Ecto neural progenitor cell (in vitro differentiated cells): ENCODE measurements around the gene IL15RA.
"Not testable (repeated sequence)": the region's sequence is repeated elsewhere in the genome, so short reads cannot be mapped to it uniquely, and the experiment has no call there.

Source experiments
- DNase-seq: peaks from one replicate; pipeline ENCODE4 v3.0.0-alpha.2; 2018; ENCODE audit warnings: low spot score

Gene IL15RA

DNA sequence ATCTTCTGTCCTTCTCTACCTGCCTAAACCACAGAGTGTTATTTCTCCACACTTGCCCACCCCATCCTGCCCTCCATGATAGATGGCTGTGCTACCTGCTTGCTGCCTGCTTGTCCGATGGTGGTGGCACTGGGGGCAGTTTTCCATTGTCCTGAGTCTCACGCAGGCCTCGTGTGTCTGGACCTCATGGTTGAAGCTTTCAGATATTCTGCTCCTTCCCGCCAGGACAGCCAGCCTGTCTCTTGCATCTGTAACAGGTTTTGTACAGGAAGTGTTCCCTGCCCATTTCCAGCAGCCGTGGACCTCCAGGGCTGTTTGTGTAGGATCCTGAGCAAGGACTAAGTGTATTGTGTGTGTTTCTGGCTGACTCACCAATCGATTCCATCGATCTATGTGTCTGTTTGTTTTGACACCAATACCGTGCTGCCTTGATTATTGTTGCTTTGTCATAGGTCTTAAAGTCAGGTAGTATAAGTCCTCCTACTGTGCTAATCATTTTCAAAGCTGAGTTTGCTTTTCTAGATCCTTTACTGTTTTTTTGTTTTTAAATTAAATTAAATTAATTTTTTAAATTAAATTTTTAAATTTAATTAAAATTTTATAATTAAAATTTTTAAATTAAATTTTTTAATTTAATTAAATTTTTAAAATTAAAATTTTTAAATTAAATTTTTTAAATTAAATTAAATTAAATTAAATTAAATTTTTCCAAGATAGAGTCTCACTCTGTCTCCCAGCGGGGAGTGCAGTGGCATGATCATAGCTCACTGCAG is 8.5 kb downstream of the IL15RA start:
- no peak for DNase-seq

DNA sequence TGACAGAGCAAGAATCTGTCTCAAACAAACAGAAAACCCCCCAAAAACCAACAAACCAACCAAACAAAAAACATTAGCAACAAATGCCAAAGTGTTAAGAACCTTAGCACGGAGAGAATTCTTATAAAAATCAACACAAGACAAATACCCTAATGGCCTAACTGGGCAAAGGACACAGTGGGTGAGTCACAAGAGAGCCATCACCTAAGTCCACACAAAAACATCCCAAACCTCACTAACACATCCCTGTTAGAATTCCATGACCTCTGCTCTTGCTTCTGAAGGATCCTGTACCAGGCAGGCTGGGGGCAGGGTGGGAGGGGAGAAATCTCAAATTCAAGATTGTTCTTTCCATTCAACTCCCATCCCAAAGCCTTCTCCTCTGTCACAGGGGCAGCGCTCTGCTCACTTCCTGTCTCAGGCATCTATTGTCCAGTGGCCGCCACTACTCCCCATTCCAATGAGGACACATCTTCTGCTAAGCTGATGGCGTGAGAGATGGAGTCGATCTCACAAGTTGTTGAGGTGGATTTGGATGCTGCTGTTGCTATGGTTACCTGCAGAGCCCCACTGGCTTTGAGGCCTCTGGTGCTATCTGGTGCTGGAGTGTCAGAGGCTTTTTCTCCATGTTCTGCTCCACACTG is 9.2 kb downstream of the IL15RA start:
- no peak for DNase-seq

DNA sequence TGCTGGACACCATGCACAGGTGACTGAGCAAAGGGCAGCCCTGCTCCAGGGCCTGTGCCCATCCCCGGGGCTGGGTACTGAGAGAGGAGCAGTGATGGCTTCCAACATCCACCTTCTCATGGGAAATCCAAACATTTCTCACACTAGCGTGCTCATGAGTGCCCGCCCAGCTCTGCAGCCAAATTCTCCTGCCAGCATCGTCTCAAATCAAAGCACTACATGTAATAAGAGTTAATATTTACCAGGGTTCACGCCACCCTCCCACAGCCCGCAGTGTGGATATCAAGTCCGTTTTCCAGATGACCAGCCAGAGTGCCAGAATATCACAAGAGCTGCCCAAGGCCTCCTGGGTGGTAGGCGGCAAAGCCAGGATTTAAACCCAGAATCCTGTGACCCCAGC is 12.1 kb downstream of the IL15RA start:
- no peak for DNase-seq

DNA sequence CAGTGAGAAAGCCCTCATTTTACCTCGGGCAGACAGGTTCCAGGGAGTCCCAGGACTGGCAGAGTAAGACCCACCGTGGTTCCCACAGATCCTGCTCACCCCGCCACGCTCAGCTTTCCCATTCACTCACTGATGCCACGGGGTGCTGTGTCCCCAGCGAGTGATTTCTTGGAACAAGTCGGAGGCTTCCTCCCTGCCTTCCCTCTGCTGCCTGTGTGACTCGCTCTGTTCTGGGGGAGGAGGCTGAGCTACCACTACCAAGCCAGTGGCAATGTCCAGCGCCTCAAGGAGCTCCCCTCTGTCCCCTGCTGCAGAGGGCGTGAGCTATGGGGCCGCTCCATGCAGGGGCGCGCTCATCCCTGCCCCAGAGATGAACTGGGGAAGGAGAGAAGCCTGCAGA is 12.6 kb downstream of the IL15RA start:
- no peak for DNase-seq

DNA sequence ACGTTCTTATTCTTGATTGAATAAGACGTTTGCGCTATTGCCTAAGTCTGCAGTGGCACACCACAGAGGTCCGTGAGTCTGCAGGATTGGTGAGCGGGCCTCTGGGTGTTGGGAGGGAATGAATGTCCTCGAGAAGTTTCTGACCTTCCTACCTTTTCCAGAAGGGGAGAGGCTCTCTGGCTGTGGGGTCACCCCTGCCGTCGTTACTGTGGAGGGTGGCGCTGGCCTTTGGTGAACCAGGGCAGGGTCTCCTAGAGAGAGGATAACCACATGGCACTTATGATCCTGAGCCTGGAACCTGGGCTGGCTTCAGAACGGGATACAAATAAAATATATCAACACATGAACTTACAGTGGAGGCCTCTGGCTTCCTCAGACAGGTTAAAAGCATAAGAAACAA is 13.8 kb downstream of the IL15RA start:
- no peak for DNase-seq

DNA sequence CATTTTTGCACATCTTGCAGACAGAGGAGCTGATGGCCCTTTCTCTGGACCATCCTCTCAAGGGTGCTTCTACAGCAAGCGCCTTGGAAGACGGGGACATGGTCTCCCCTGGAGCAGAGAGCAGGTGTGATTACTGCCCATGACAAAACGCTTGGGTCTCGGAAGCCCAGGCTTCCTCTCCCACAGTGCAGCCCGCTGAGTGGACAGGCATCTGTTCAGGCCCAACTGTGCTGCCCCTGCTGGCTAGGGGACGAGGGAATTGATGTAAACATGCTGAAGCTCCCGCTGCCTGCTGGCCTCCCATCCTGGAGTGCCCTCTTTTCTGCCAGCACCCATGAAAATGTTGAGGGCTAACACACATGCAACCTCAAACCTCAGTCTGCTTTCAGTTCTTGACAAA is 14.3 kb downstream of the IL15RA start:
- DNase-seq: no peak

DNA sequence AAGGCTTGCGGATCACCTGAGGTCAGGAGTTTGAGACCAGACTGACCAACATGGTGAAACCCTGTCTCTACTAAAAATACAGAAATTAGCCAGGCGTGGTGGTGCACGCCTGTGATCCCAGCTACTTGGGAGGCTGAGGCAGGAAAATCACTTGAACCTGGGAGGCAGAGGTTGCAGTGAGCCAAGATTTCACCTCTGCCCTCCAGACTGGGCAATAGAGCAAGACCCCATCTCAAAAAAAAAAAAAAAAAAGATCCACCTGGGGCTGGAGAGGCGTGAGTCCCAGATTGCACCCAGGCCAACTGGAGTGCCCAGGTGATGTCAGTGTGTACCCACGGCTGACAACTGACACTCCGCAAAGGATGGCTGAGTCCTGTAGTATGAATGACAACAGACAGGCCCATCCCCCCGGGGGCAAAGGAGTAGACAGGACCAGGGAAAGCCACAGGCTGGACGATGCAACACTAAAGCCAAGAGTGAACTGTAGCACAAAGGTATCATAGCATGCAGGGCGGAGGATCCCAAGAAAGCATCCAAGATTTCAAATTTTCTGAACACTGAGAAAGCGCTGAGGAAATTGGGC is 14.9 kb downstream of the IL15RA start:
- not testable (repeated sequence) for DNase-seq

DNA sequence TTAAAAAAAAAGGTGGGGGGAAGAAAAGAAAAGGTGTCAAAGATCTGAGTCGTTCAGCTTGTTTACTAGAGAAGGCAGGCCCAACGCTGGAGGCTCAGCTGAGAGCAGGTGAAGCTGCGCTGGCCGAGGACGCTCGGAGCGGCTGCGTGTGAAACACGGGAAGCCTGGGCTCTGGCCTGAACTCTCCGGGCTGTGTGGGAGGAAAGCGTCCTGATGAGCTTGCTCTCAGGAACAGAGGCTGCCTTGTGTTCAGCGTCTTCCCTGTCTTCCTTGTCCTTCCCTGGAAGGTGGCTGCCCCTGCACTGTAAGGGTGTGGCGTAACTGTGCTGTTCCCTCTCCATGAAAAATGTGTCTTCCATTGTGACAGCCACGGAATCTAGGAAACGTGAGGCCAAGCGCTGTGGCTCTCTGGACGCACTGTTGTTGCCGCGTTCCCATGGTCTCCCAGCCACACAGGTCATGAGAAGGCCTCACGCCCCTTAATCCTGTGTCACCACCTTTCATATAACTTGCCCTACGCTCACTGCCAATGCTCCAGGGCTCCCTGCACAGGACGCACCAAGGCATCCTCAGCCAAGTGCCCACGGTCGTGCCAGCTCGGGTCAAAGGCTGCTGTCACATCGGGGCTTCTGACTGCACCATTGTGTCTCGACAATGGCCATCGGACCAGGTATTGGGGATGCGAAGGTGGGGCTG is 15.8 kb downstream of the IL15RA start:
- DNase-seq: no peak

DNA sequence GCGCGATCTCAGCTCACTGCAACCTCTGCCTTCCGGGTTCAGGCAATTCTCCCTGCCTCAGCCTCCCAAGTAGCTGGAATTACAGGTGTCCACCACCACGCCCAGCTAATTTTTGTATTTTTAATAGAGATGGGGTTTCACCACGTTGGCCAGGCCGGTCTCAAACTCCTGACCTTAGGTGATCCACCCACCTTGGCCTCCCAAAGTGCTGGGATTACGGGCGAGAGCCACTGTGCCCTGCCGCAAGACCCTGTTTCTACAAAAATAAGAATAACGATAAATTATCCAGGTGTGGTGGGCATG is 16.4 kb downstream of the IL15RA start:
- not testable (repeated sequence) for DNase-seq

DNA sequence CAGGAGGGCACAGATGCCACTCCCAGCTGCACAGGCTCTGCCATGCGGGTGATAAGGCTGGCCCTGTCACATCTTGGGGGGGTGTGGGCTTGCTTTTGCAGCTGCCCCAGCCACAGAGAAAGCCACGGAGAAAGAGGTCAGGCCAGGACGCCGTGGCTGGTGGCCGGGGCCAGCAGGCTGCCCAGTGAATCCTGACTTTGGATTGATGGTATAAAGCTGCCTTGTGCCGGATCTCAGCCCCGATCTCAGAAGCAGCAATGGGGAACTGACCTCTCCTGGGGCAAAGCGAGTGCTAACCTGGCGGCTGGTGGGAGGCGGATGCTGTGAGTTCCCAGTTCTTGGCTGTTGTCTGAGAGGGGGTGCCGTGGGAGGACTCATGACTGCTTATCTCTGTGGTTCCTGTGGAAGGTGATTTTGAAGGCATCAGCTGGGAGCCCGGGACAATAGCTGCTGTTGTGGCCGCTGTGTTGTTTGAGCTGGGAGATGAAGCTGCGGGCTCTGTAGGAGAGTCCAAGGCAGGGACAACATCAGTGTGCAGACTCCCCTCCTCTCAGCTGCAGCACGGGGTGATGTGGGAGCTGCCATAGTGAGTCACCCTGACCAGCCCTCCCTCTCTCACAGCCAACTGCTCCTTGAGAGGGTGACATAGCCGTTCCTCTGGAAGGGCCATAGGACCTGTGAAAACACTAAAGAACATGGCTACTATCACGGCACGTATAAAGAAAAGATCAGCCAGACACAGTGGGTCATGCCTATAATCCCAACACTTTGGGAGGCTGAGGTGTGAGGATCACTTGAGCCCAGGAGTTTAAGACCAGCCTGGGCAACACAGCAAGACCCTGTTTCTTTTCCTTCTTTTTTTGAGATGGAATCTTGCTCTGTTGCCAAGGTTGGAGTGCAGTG is 17.0 kb downstream of the IL15RA start:
- DNase-seq: no peak

DNA sequence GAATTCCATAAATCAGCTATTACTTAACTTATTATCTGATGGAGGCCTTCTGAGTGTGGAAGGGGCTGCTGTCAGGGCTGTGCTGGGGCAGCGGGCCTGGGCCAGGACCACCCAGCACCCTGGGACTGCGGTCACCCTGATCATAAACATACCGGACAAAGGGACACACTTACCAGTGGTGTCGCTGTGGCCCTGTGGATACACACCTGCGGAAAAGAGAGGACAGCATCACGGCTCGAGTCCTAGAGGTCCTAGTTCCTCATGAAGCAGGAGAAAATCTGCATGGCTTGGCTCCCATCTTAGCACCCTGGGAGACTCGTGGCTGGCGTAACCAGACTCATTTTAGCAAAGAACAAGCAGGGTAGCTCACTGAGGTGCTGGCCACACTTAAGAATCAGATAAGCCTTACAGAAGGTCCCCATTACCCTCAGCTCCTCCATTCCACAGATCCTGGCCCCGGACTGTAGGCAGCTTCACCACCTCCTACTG is 17.7 kb downstream of the IL15RA start:
- no peak for DNase-seq

DNA sequence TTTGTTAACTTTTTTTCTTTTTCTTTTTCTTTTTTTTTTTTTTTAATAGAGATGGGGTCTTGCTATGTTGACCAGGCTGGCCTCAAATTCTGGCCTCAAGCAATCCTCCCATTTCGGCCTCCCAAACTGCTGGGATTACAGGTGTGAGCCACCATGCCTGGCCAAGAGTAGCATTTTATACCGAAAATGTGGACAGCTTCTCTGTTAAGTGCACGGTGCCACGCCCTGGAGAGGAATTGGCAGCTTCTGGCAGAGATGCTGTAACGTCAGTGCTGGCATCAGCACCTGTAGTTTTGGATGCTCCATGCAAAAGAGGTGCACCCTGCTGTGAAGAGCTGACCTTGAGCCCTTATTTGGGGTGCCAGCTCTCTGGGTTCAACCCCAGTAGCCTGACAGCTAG is 18.2 kb downstream of the IL15RA start:
- no peak for DNase-seq

DNA sequence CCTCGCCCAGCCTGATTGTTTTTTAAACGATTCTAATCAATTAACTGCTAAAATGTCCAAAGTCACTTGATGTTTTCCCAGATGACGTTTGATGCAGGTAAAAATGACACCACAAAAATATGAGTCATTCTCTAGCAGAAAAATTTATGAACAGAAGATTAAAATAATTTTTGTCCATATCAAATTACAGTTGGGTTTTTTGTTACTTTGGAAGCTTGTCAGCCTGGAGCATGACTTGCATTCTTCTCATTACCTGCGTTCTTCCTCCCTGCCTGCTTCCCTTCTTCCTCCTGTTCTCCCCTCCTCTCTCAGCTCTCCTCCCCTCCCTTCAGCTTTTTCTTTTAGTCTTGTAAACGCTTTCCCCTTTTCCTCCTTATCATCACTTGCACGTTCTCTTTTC is 18.7 kb downstream of the IL15RA start:
- DNase-seq: no peak

DNA sequence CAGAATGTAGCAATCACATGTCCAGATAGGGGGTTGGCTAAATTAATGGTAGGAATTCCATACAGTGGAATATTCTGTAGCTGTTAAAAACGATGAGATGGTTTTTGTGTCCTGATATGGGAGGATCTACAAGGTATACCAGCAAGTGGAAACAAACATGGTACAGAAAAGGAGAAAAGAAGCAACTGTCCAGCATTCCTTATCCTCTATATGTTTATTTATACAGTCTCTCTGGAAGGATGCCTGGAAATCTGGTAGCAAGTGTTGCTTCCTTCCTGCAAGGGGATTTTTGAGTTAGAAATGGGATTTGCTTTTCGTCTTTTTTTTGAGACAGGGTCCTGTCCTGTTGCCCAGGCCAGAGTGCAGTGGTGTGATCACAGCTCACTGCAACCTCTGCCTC is 19.3 kb downstream of the IL15RA start:
- DNase-seq: no peak

DNA sequence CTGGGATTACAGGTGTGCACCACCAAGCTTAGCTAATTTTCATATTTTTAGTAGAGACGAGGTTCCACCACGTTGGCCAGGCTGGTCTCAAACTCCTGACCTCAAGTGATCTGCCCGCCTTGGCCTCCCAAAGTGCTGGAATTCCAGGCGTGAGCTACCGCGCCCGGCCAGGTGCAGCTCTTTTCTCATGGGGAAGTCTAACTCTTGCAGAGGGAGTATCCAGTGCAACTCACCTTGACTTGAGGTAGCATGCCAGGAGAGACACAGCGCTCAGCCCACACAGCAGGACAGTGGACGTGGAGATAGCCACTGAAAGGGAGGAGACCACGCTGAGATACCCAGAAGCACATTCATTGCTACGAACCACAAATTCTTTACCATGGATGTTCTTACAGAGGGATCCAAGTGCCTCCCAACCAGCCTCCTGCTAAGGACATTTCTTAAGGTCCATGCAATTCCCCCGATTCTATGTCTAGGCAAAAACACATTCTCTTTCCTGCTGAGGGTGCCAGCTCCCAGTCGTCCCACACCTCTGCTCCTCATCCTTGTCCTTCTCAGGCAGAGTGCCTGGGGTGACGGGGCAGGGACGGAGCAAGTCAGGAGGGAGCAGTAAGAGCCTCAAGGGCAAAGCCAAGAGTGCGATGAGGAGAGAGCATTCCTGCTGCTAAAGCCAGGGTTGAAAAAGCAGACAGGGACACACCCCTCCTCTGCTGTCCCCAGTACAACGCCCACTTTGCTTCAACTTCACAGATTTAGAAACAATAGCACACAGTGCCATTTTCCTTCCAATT is 21.0 kb downstream of the IL15RA start:
- no peak for DNase-seq

DNA sequence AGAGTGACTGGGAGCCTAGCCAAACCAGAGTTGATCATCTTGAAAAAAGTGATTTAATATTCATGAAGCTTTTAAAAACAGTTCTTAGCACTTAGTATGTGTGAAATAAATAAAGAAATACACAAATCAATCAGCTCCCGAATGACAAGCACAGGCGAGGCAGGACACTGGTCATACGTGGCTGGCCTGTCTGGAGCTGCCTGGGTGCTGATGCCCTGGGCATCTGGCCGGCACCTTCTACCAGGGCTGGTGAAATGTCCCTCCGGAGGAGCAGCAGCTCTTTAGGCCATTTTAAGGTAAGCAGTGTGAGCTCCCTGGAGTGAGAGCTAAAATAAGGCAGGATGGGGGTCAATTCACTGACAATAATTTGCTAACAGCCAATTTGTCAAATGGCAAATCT is 23.7 kb downstream of the IL15RA start:
- DNase-seq: no peak

DNA sequence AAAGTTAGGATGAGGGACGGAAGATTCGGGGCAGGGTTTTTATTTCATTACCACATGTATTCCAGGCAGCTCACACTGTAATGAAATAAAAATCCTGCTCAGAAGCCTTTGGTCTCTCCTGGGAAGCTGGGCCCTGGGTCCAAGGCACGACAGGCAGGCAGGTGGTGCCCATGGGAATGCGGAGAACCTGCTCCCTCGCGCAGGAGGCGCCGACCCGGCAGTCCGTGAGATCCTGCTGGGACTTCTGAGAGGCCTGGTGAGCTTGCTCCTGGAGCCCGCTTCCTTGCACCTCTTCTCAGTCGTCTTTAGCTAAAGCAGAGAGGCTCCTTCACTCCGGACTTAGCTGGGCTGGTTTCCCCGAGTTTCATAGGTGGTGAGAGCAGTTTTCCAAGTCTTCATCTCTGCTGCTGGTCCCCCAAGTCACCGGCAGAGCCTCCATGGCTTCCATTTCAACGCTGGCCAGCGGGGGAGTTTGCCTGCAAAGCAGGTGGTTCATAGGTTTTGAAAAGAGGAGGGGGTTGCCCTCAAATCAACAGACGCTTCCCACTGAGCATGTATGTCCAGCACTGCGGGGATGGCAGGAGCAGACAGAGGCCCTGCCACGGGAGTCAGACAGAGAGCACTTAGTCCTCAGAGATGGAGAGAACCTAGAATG is 24.5 kb downstream of the IL15RA start:
- DNase-seq: no peak

DNA sequence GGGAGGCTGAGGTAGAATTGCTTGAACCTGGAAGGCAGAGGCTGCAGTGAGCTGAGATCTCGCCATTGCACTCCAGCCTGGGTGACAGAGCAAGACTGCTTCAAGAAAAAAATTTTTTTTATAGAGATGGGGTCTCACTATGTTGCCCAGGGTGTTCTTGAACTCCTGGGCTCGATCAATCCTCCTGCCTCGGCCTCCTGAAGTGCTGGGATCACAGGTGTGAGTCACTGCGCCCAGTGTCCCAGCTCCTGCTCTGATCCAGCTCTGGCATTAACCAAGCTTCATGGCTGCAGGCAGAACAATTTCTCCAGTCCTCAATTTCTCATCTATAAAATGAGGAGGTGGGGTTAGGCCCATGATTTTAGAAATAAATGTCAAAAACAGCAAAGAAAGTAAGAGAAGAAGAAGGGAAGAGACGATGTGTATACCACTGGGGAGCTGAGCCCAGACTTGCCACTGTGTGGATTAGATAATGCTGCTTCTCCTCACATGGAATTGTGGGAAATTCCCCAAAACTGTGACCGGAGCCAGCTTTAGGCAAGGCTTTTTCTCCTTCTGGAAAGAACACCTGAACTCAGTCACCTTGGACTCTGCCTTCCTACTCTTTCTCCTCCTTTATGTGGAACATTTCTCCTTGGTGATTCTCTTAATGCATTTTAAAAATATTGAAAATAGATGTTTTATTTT is 25.5 kb downstream of the IL15RA start:
- no peak for DNase-seq

DNA sequence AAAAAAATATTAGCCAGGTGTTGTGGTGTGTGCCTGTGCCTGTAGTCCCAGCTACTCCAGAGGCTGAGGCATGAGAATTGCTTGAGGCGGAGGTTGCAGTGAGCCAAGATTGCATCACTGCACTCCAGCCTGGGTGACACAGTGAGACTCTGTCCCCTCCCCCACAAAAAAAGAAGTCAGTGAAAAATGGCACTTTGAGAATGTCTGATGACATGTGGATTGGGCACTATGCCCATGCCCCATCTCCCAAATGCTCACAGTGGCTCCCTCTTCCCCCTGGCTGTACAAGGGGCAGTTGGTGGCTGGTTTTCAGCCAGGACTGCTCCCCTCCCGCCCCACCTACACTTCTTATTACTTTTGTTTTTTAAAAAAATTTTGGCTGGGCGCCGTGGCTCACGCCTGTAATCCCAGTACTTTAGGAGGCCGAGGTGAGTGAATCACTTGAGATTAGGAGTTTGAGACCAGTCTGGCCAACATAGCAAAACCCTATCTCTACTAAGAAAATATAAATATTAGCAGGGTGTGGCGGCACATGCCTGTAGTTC is 26.1 kb downstream of the IL15RA start:
- no peak for DNase-seq
